ENCODE results near the gene PRSS35. TPM values are rescaled to one million over a fixed set of nuclear protein-coding genes. Genes with fewer than 3 reads are reported as not detected.

Gene PRSS35
- total RNA-seq, 1 experiment from 2014 or later, result 1.7 TPM

GRCh38 chr6:83466328-83466727, 46.0 kb upstream of the PRSS35 start:
- Histone ChIP-seq H3T11ph (ENCODE audit: low read length) (no peak overlapping the region), H3K4me2 (ENCODE audit: insufficient read depth, insufficient read length, low read length) (no peak overlapping the region), H2BK120ac (ENCODE audit: low read depth, low read length, poor library complexity, severe bottlenecking) (no peak overlapping the region), H3K4me1 (ENCODE audit: insufficient read depth, low read length) (no peaks in the 10 kb centered on the region), H3K79me2 (ENCODE audit: insufficient read depth, low read length) (no peaks in the 10 kb centered on the region), H3K23ac (ENCODE audit: insufficient read length, low read depth, low read length) (no peak overlapping the region), H3K27me3 (ENCODE audit: insufficient read depth, low read length) (peaks cover 4% of the 10 kb centered on the region; the same call in 1 of the 2 replicates), H3K27ac (ENCODE audit: insufficient read length, low read depth, low read length) (no peak overlapping the region), H3K23me2 (ENCODE audit: insufficient read length, low read depth, low read length, poor library complexity, severe bottlenecking) (no peaks in the 10 kb centered on the region), H3K4ac (ENCODE audit: low read depth, low read length) (no peak overlapping the region), H2BK20ac (ENCODE audit: low read depth, low read length, poor library complexity, severe bottlenecking) (no peak overlapping the region), H3K9ac (ENCODE audit: extremely low read depth, insufficient read length, low read length) (no peak overlapping the region), H3K18ac (ENCODE audit: insufficient read length, low read depth, low read length) (no peak overlapping the region), H2BK5ac (ENCODE audit: insufficient read length, low read length) (no peak overlapping the region), H3K9me3 (ENCODE audit: control insufficient read depth, low read depth, low read length) (no peaks in the 10 kb centered on the region), H3K79me1 (ENCODE audit: insufficient read depth, low read depth, low read length, poor library complexity, severe bottlenecking) (no peaks in the 10 kb centered on the region), H4K20me1 (ENCODE audit: control insufficient read depth, insufficient read depth, insufficient read length) (no peaks in the 10 kb centered on the region), H3K56ac (ENCODE audit: insufficient read length, low read depth, low read length) (no peak overlapping the region), H2BK12ac (ENCODE audit: insufficient read length, low read depth, low read length) (no peak overlapping the region), H2AFZ (ENCODE audit: low read length) (no peak overlapping the region), H4K91ac (ENCODE audit: insufficient read length, low read depth, low read length) (no peak overlapping the region), H4K5ac (ENCODE audit: insufficient read length, low read depth, low read length) (no peak overlapping the region), H3K14ac (ENCODE audit: insufficient read depth, low read length) (no peak overlapping the region), H2BK15ac (ENCODE audit: low read depth, low read length) (no peak overlapping the region), H2AK5ac (ENCODE audit: insufficient read length, low read length) (no peak overlapping the region), H4K8ac (replicated peaks; ENCODE audit: insufficient read length, low read depth, low read length) (no peak overlapping the region)
- peaks cover 18 to 22% of the 10 kb centered on the region in 2 experiments for H3K4me1 Mint-ChIP-seq
- no peak overlapping the region for H3K4me3 Mint-ChIP-seq
- peaks cover 37% of the 10 kb centered on the region for H3K27me3 Mint-ChIP-seq (ENCODE audit: low read depth)
- no peaks in the 10 kb centered on the region; a peak in 1 of 5 replicates for H3K9me3 Mint-ChIP-seq
- no peaks in the 10 kb centered on the region for H3K36me3 Mint-ChIP-seq (ENCODE audit: insufficient read depth in 1 of 3, low read depth in 3 of 3)
- no peak overlapping the region for H3K27ac Mint-ChIP-seq
- no peak for DNase-seq
- TF ChIP-seq CTCF (conservative IDR thresholded peaks at IDR 0.05), result no peak
- WGBS (ENCODE audit: extremely low coverage, insufficient read length, low lambda C conversion rate), result no CpG with 5 or more reads among the region's 6 CpGs
